ENCODE data around the gene MED26. TPM values are rescaled to one million over a fixed set of nuclear protein-coding genes. Genes with fewer than 3 reads are reported as not detected.

The MED26 gene
- total and polyA plus RNA-seq, 7 donors = 4.8 to 9.6 (median 5.2) TPM

GRCh38 chr19:16581971-16582343, 46.0 kb downstream of the MED26 start:
- Histone ChIP-seq H3K27ac (peak overlapping the region; percentile 93), H3K9me3 (no peaks in the 10 kb centered on the region), H3K4me1 (peaks cover 85% of the 10 kb centered on the region), H3K36me3 (ENCODE audit: insufficient read depth in 1 of 2, low read depth in 1 of 2) (peaks cover 0 to 22% of the 10 kb centered on the region in 2 donors), H3K4me3 (peak overlapping the region; percentile 25), H3K27me3 (ENCODE audit: insufficient read depth in 3 of 3, low read length in 2 of 3) (no peaks in the 10 kb centered on the region)
- TF ChIP-seq CTCF (IDR thresholded peaks at IDR 0.05) = no peak
- WGBS, 3 donors = 43 to 72% (median 46%) methylated on average over 6 of the region's 6 CpGs
- peak; percentile 67 to 82 for DNase-seq
- peak; percentile 64 to 70 (median 67) for ATAC-seq
- intact Hi-C loops (cut with DNase I) = no loop called here

GRCh38 chr19:16581145-16581970, 46.6 kb downstream of the MED26 start:
- 33 to 65% (median 35%) methylated on average over 12 of the region's 12 CpGs for WGBS, 3 donors
- H3K36me3 ChIP-seq (ENCODE audit: insufficient read depth in 1 of 2, low read depth in 1 of 2) = peaks cover 0 to 28% of the 10 kb centered on the region in 2 donors
- no peaks in the 10 kb centered on the region for H3K9me3 ChIP-seq
- intact Hi-C loops (cut with DNase I) = no loop called here
- ATAC-seq = peak; percentile 75 to 83 (median 80)
- no peaks in the 10 kb centered on the region for H3K27me3 ChIP-seq (ENCODE audit: insufficient read depth in 3 of 3, low read length in 2 of 3)
- no peak for TF ChIP-seq CTCF (IDR thresholded peaks at IDR 0.05)
- DNase-seq = peak; percentile 59 to 89
- peaks cover 85% of the 10 kb centered on the region for H3K4me1 ChIP-seq
- H3K4me3 ChIP-seq = peak overlapping the region; percentile 25
- peak overlapping the region; percentile 93 for H3K27ac ChIP-seq

- Histone ChIP-seq H3K27ac (peak overlapping the region; percentile 93), H3K27me3 (ENCODE audit: insufficient read depth in 3 of 3, low read length in 2 of 3) (no peaks in the 10 kb centered on the region), H3K36me3 (ENCODE audit: insufficient read depth in 1 of 2, low read depth in 1 of 2) (peaks cover 2 to 43% of the 10 kb centered on the region in 2 donors), H3K4me1 (peaks cover 84% of the 10 kb centered on the region), H3K4me3 (no peak overlapping the region), H3K9me3 (no peaks in the 10 kb centered on the region)
- 81 to 82% (median 81%) methylated on average over 4 of the region's 4 CpGs for WGBS, 3 donors
- no peak for TF ChIP-seq CTCF (IDR thresholded peaks at IDR 0.05)
- intact Hi-C loops (cut with DNase I) = no loop called here
- DNase-seq (no peak), ATAC-seq (no peak)
Observed at GRCh38 chr19:16579381-16579780, 48.6 kb downstream of the MED26 start.

GRCh38 chr19:16577531-16577985, 50.4 kb downstream of the MED26 start:
- Histone ChIP-seq H3K27ac (peak overlapping the region; percentile 61), H3K4me1 (peaks cover 80% of the 10 kb centered on the region), H3K4me3 (no peak overlapping the region), H3K9me3 (no peaks in the 10 kb centered on the region), H3K27me3 (ENCODE audit: insufficient read depth in 3 of 3, low read length in 2 of 3) (no peaks in the 10 kb centered on the region), H3K36me3 (ENCODE audit: insufficient read depth in 1 of 2, low read depth in 1 of 2) (peaks cover 2 to 50% of the 10 kb centered on the region in 2 donors)
- DNase-seq = no peak
- ATAC-seq = no peak
- intact Hi-C loops (cut with DNase I) = no loop called here
- no peak for TF ChIP-seq CTCF (IDR thresholded peaks at IDR 0.05)
- 56 to 65% (median 58%) methylated on average over 16 to 17 of the region's 17 CpGs for WGBS, 3 donors

Measured in psoas muscle (tissue), 8 donors.